IPS-NIHi7 (cell line): ENCODE data around the gene LYSET.
"Not testable (repeated sequence)": the region's sequence is repeated elsewhere in the genome, so short reads cannot be mapped to it uniquely, and the experiment has no call there.

Experiments used
- DNase-seq: peaks from one replicate; pipeline ENCODE4 v3.0.0; 2012; ENCODE audit warnings: mixed read lengths; ENCODE audit errors: extremely low spot score

The LYSET gene, protein sequence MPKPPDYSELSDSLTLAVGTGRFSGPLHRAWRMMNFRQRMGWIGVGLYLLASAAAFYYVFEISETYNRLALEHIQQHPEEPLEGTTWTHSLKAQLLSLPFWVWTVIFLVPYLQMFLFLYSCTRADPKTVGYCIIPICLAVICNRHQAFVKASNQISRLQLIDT

DNA sequence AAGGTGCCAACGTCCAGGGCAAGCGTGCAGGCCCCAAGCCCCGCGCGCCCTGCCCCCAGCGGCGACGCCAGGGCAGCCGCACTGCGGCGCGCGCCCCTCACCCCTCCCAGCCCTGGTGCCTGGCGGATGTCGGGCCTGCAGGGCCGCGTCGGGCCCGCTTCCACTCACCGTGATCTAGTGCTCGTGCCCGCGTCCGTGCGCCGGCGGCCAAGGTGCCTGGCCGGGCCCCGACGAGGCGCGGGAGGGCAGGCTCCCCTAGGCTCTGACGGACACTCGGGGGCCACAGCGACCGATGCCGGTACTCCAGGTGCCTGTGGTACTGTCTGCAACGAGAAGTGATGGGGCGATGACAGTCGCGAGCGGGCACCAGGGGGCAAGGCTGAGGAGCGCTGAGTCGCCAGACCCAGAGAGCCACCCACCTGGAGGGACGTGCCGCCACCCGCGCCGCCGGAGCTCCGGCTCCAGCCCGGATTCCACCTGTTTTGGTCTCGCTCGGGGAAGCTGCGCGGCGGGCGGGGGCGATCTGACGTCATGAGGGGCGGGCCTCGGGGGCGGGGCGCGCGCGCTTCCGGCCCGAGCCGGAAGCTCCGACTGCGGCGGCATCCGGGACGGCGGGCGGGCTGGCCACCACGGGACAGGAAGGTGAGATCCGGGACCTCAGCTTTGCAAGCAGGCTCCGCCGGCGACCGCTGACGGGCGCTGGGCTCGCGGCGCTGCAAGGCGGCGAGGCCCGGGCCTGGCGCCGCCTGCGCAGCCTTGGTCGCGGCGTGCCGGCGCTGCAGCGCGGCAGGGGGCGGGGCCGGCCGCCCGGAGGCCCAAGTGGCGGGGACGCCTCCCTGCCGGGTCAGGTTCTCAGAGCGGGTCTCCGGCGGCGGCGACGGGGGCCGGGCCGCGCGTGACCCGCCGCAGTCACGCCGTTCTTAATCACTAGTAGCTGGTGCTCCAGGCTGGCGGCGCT lies at the start of gene LYSET, which contains the start of gene MOAP1:
Gene LYSET (plus strand): TSS at position 927 of the 958 bp plus-strand sequence. CDS start 89 bp downstream, outside the sequence.
Gene MOAP1 (minus strand): TSS at position 507 of the 958 bp plus-strand sequence. CDS start 655 bp downstream, outside the sequence.
- peak; percentile 92 for DNase-seq

DNA sequence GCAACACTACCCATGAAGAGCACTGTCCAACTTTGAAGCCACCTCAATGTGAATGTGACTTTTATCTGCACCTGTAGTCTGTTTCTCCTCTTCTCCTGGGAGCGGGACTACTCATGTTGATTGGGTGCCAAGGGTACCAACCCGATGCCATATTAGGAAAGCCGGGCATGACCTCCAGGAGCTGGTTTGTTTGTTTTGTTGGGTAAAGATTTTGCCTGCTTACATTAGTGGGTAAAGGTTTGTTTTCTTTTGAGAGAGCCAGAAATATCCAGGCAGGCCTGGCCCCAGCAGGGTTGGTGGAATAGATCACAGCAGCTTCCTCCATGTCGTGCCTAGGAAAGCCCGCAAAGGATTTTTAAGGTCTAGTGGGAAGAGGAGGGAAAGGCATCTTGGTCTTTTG lies 49.7 kb upstream of the LYSET start:
- no peak for DNase-seq

GRCh38 chr14:93136009-93136408 lies 49.1 kb upstream of the LYSET start:
- no peak for DNase-seq

GRCh38 chr14:93136508-93136907 lies 48.6 kb upstream of the LYSET start:
- DNase-seq = not testable (repeated sequence)

- no peak for DNase-seq
These were observed 47.3 kb upstream of the LYSET start for GRCh38 chr14:93137864-93138263.

DNA sequence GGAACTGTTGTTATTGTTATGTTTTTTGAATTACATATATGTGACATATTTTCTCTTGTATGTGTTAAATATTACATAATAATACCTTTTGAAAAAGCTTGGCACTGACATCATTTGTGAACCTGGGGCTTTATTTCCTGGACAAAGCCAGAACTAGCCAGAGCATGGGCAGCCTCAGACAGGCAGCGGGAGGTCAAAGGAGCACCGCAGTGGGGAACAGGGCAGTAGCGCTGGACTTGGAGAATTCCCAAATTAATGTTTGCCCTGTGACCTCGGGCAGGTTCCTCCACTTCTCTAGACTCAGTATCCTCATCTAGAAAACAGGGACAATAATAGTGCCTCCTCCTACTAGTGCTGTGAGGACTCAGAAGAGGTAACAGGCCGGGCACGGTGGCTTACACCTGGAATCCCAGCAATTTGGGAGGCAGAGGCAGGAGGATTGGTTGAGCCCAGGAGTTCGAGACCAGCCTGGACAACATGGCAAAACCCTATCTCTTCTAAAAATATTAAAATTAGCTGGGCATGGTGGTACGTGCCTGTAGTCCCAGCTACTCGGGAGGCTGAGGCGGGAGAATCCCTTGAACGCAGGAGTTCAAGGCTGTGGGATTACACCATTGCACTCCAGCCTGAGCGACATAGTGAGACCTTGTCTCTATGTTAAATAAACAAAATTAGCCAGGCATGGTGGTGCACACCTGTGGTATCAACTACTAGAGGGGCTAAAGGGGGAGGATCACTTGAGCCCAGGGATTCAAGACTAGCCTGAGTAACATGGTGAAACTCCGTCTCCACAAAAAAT lies 42.1 kb upstream of the LYSET start:
- DNase-seq = no peak

DNA sequence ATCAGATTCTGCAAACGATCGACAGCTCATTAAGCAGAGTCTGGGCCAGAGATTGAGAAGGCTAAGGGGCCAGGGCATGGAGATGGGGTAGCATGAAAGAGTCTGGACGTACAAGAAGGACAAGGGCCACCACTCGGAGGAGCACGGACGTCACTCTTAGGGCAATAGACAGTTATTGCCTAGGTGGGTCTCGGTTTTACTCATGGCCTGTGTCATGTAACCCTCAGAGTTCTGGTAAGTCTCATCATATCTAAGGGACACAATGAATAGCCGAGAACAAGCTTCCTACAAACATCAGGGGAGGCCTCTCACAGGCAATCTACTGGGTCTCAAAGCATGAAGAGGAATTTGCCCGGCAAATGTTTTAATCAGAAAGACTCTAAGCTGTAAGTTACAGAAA lies 39.0 kb upstream of the LYSET start:
- no peak for DNase-seq

DNA sequence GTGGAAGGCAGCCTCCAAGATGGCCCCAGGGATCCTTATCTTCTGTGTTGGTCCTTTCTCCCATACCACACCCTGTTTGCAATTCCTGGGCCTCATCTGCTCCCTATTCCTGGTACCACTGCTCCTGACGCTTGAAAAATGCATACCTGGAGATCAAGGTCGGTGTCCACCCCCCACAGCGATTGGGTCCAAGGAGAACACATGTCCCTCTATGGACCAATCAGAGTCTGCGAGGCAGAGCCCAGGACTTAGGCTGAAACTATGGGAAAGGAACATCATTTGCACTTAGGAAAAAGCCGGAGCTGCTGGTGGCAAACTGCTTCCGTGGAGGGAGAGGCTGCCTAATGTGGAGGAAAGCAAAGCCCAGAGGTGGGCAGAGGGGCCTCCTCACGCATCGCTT lies 36.1 kb upstream of the LYSET start:
- DNase-seq = no peak

DNA sequence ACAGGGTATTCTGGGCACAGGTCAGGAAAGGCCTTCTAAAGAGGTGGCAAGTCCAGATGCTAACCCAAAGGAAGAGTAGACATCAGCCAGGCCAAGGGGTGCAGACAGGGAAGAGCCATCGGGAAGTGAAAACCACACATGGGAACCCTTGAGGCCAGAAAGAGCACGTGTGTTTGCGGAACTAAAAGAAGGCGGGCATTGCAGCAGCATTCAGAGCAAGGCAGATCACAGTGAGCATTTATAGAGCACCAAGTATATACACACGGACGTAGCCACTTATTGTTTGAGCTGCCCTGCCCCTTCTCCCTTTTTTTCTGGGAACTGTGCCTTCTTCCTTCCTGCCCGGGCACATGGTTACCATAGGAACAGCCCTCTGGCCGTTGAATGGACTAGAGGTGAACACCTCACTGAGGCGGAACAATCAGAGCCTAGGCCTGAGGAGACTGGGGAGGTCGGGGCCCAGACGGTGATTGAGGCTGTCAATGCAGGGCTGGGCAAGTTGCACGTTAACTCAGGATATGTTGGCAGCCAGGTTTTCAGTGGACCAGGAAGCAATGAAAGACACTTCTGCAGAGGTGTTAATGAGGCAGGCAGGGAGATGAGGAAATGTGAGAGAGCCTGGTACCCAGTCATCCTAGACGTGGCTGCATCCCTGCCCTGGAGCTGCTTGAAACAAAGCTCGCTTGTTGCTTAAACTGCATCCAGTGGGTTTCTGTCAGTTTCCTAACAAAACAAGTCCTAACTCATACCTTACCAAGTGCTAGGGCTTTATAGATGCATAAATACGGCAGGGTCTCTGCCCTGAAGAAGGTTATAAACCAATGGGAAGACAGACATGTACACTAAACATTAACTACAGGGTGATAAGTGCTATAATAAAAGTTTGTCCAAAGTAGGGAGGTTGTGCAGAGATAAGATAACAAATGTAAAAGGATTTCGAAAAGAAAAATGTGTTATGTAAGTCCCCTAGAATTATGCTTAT lies 34.6 kb upstream of the LYSET start:
- DNase-seq = no peak

DNA sequence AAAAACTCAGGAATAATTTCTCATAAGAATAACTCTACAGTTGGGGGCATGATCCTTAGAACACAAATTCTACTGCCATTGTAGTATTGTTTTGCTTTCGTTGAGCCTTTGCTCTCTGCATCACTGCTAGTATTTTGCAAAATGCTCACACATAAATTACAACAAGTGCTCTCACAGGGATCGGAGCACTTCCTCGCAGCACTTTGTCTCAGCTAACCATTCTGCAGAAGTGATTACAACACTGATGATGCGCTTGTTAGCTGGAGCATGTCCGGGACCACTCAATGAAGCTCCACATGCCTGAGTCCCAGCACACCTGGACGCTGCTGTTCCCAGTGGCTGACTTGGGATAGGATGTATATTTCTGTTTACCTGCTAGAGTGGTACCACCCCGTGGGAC lies 32.0 kb upstream of the LYSET start:
- no peak for DNase-seq

DNA sequence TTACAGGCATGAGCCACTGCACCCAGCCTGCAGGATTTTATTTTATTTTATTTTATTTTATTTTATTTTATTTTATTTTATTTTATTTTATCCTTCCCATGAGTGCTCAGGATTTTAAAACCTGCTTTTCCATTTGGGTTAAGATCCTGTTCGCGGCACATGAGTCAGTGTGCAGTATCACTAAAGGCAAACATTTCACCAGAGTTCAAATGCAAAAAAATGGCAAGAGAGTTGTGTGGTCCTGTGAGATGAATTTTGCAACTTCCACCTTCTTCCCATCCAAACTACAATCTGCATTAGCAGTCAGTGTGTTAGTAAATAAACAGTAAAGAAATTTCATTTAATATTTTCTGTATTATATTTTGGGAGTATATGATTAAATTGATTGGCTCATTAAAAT lies 29.4 kb upstream of the LYSET start:
- DNase-seq = no peak

DNA sequence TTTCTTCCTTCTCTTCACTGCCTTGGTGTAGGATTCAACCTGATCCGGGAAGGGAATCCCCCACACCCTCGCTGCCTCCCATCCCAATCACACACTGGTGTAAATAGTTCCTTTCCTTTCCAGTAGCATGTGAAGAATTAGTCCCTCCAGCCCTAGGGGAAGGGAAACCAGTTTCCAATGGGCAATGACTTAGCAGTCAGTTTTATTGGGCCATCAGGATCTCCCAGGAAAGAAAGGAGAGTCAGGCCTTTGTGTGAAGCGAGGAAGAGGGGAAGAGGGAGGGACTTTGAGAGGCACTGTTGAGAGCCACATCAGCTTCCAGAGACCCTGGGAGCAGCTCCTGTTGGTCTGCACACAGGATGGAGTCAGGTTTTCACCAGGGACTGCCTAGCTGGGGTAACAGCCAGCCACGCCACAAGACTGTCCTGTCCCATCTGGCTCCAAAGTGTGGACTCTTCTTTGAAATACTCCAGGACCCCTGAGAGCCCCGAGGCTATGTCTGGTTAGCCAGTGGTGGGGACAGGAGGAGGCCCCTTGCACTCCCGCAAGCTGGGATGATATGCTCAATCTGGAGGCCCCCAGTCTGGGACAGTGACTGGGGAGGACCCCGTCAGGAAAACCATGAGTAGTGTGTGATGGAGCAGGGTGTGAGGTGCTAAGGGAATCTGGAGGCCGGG lies 28.3 kb upstream of the LYSET start:
- no peak for DNase-seq

DNA sequence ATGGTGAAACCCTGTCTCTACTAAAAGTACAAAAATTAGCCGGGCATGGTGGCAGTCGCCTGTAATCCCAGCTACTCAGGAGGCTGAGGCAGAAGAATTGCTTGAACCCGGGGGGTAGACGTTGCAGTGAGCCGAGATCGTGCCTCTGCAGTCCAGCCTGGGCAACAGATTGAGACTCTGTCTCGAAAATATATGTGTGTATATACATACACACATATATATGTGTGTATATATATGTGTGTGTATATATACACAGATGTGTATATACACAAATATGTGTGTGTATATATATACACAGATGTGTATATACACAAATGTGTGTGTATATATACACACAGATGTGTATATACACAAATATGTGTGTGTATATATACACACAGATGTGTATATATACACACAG lies 26.8 kb upstream of the LYSET start:
- not testable (repeated sequence) for DNase-seq

DNA sequence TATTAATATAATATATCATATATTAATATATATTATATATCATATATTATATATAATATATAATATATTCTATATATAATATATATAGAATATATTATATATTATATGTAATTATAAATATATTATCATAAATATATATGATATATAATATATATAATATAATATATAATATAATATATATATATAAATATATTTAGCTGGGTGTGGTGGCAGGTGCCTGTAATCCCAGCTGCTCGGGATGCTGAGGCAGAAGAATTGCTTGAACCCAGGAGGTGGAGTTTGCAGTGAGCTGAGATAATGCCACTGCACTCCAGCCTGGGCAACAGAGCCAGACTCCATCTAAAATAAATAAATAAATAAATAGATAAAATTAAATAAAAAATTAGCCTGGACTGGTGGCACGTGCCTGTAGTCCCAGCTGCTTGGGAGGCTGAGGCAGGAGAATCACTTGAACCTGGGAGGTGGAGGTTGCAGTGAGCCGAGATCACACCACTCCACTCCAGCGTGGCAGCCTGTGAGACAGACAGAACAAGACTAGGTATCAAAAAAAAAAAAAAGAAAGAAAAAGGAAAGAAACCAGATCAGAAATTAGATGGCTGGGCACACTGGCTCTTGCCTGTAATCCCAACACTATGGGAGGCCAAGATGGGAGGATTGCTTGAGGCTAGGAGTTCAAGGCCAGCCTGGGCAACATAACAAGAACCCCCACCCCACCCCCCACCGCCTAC lies 25.3 kb upstream of the LYSET start:
- DNase-seq = not testable (repeated sequence)

DNA sequence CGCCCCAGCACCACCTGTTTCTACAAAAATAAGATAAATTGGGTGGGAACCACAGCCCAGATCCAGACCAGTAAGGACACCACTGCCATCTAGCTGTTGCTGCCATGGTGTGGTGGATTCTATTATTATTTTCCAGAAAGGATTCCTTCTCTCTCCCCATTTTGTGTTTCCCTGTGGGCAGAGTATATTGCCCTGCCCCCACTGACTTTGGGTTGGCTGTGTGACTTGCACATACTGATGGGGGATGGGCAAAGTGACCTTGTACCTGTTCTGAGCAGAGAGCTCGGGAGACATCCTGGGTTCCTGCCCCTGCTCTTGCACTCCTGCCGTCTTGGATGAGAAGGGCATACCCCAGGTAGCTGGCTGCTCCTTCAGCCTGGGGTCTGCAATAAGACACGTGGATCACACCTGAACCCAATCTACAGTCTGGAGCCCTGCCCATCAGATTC lies 24.7 kb upstream of the LYSET start:
- DNase-seq = peak; percentile 60

GRCh38 chr14:93161411-93161940 lies 23.6 kb upstream of the LYSET start:
- no peak for DNase-seq

DNA sequence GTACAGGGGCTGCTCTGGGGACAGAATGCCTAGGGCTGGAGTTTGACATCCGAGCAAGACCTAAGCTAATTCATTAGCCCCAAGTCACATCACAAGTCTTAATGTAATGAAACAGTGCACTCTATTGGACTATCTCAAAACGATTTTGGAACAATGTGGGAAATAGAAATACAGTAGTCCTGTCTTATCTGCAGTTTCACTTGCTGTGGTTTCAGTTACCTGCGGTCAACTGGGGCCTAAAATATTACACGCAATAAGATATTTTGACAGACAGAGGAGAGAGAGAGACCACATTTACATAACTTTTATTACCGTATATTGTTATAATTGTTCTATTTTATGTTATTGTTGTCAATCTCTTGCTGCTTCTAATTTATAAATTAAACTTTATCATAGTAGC lies 21.6 kb upstream of the LYSET start:
- DNase-seq = no peak

- not testable (repeated sequence) for DNase-seq
These were observed 19.5 kb upstream of the LYSET start for GRCh38 chr14:93165271-93166265.
